ENCODE results near the gene ACLY.

Gene ACLY

DNA sequence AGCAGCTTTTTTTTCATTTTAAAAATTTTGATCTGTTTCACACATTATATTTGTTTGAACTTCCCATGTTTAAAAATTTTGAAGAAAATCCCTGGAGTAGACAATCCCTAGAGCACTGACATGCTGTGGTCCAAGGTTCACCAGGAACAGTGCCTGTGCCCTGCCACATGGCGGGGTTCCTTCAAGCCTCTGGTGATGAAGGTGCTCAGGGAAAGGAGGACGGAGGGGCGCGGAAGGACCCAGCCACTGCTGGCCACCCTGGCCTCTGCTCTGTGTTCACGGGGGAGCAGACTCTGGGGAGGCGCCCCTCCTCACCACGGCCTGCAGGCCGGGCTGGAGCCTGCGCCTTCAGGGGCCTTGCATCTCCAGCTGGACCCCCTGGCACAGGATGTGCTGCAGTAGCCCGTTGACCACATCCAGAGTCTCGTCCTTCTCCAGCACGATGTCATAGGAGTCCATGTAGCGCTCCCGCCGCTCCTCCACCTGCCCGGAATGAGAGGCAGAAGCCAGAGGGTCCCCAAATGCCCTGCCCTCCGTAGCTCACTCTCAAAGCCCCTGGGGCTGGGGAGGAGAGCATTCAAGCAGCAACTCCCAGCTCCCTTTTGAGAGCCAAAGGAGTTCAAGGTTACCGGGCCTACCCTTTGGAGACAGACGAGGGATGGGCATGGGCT lies 93.4 kb downstream of the ACLY start:
- WGBS, 2 experiments (ENCODE audit: insufficient coverage in 2 of 2): 94 to 98% methylated on average over 16 of the region's 19 CpGs

DNA sequence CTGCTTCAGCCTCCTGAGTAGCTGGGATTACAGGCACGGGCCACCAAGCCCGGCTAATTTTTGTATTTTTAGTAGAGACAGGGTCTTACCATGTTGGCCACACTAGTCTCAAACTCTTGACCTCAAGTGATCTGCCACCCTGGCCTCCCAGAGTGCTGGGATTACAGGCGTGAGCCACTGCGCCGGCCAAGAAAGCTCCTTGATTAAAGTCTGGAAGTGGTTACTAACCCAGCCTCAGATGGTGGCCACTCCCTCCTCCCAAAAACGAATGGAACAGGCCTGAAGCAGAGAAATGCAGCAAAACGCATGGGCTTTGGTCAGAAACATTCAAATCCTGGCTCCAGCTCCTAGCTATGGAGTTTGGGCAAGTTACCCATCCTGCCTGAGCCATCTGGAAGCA lies 94.7 kb downstream of the ACLY start:
- Histone ChIP-seq H3K27ac (ENCODE audit: low read depth, low read length, severe bottlenecking) (peak overlapping the region; percentile 23), H3K9me3 (ENCODE audit: control insufficient read depth, low read length) (no peaks in the 10 kb centered on the region), H3K4me1 (ENCODE audit: control insufficient read depth, insufficient read depth, low read length, poor library complexity, severe bottlenecking) (no peaks in the 10 kb centered on the region), H3K4me3 (ENCODE audit: extremely low read depth, insufficient read depth, low read length, poor library complexity, severe bottlenecking) (no peak overlapping the region), H3K36me3 (ENCODE audit: control insufficient read depth, insufficient read depth, low read length) (peaks cover 74% of the 10 kb centered on the region)
- 64 to 81% methylated on average over 5 to 6 of the region's 7 CpGs for WGBS, 2 experiments (ENCODE audit: insufficient coverage in 2 of 2)

More for the DNA sequence above, 93.4 kb downstream of the ACLY start:
- Histone ChIP-seq H3K27ac (ENCODE audit: low read depth, low read length, severe bottlenecking) (no peak overlapping the region), H3K36me3 (ENCODE audit: control insufficient read depth, insufficient read depth, low read length) (peaks cover 71% of the 10 kb centered on the region), H3K9me3 (ENCODE audit: control insufficient read depth, low read length) (no peaks in the 10 kb centered on the region), H3K4me1 (ENCODE audit: control insufficient read depth, insufficient read depth, low read length, poor library complexity, severe bottlenecking) (no peaks in the 10 kb centered on the region), H3K4me3 (ENCODE audit: extremely low read depth, insufficient read depth, low read length, poor library complexity, severe bottlenecking) (no peak overlapping the region)

DNA sequence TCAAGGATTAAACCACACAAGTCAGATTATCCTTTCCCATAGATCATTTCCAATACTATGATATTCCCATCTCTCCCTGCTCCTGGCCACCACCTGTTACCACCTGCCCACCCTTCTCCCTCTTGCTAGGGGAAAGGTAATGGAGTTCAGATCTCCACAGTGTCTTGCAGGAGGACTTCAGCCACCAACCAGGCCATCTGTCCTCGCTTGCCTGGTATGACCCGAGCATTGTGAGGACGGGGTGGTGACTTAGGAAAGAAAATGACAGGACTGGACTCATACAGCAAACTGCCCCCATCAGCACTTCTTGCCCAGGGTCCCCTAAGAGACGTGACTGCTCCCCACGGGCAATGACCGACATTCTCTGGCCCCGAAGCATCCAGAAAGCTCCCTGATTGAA lies 95.2 kb downstream of the ACLY start:
- WGBS, 2 experiments (ENCODE audit: insufficient coverage in 2 of 2): 81 to 97% methylated on average over 4 to 7 of the region's 7 CpGs
- Histone ChIP-seq H3K4me1 (ENCODE audit: control insufficient read depth, insufficient read depth, low read length, poor library complexity, severe bottlenecking) (no peaks in the 10 kb centered on the region), H3K9me3 (ENCODE audit: control insufficient read depth, low read length) (no peaks in the 10 kb centered on the region), H3K36me3 (ENCODE audit: control insufficient read depth, insufficient read depth, low read length) (peaks cover 72% of the 10 kb centered on the region), H3K4me3 (ENCODE audit: extremely low read depth, insufficient read depth, low read length, poor library complexity, severe bottlenecking) (no peak overlapping the region), H3K27ac (ENCODE audit: low read depth, low read length, severe bottlenecking) (no peak overlapping the region)

DNA sequence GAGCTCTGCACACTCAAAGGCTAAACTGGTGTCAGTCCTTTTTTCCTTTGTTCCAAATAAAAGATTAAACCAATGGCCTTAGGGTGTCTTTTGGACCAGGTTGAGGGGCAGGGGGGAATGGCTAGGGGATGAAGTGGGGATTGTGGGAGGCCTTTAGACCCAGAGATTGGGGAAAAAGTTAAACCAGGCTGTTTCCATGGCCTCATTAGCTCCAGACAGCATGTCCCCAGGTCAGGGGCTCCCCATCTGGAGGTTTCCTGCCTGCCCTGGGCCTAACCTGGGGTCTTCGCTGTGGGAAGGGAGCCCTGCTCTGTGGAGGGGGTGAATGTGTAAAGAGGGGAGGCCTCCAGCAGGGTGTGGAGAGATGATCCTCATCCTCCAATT lies 95.6 kb downstream of the ACLY start:
- H3K9me3 ChIP-seq (ENCODE audit: control insufficient read depth, low read length): no peaks in the 10 kb centered on the region
- H3K36me3 ChIP-seq (ENCODE audit: control insufficient read depth, insufficient read depth, low read length): peaks cover 71% of the 10 kb centered on the region
- no CpG with 5 or more reads among the region's 1 CpG for WGBS, 2 experiments (ENCODE audit: insufficient coverage in 2 of 2)
- H3K4me3 ChIP-seq (ENCODE audit: extremely low read depth, insufficient read depth, low read length, poor library complexity, severe bottlenecking): no peak overlapping the region
- H3K4me1 ChIP-seq (ENCODE audit: control insufficient read depth, insufficient read depth, low read length, poor library complexity, severe bottlenecking): no peaks in the 10 kb centered on the region
- H3K27ac ChIP-seq (ENCODE audit: low read depth, low read length, severe bottlenecking): no peak overlapping the region

DNA sequence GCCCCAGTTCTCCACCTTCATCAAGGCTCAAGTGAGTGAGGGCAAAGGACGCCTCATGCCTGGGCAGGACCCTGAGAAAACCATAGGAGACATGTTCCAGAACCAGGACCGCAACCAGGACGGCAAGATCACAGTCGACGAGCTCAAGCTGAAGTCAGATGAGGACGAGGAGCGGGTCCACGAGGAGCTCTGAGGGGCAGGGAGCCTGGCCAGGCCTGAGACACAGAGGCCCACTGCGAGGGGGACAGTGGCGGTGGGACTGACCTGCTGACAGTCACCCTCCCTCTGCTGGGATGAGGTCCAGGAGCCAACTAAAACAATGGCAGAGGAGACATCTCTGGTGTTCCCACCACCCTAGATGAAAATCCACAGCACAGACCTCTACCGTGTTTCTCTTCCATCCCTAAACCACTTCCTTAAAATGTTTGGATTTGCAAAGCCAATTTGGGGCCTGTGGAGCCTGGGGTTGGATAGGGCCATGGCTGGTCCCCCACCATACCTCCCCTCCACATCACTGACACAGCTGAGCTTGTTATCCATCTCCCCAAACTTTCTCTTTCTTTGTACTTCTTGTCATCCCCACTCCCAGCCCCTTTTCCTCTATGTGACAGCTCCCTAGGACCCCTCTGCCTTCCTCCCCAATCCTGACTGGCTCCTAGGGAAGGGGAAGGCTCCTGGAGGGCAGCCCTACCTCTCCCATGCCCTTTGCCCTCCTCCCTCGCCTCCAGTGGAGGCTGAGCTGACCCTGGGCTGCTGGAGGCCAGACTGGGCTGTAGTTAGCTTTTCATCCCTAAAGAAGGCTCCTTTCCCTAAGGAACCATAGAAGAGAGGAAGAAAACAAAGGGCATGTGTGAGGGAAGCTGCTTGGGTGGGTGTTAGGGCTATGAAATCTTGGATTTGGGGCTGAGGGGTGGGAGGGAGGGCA lies 96.3 kb downstream of the ACLY start:
- Histone ChIP-seq H3K27ac (ENCODE audit: low read depth, low read length, severe bottlenecking) (peak overlapping the region; percentile 29), H3K36me3 (ENCODE audit: control insufficient read depth, insufficient read depth, low read length) (peaks cover 71% of the 10 kb centered on the region), H3K9me3 (ENCODE audit: control insufficient read depth, low read length) (no peaks in the 10 kb centered on the region), H3K4me3 (ENCODE audit: extremely low read depth, insufficient read depth, low read length, poor library complexity, severe bottlenecking) (no peak overlapping the region), H3K4me1 (ENCODE audit: control insufficient read depth, insufficient read depth, low read length, poor library complexity, severe bottlenecking) (no peaks in the 10 kb centered on the region)
- 94 to 98% methylated on average over 10 to 12 of the region's 12 CpGs for WGBS, 2 experiments (ENCODE audit: insufficient coverage in 2 of 2)

DNA sequence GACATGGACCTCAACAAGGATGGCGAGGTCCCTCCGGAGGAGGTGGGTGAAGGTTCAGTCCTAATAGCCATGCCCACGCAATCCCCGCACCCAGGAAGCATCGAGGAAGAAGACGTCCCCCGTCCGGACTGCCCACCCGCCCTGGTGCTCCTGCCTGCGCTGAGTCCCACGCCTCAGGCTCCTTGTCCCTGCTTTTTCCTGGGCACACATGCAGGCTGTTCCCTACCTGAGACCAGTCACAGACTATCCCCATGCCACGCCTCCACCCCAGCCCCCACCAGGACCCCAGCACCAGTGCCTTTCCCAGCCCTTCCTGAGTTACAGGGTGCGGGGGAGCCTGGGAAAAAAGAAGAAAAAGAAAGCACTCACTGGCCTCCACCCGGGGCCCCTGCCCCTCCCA lies 97.0 kb downstream of the ACLY start:
- Histone ChIP-seq H3K4me1 (ENCODE audit: control insufficient read depth, insufficient read depth, low read length, poor library complexity, severe bottlenecking) (no peaks in the 10 kb centered on the region), H3K27ac (ENCODE audit: low read depth, low read length, severe bottlenecking) (peak overlapping the region; percentile 8), H3K9me3 (ENCODE audit: control insufficient read depth, low read length) (no peaks in the 10 kb centered on the region), H3K36me3 (ENCODE audit: control insufficient read depth, insufficient read depth, low read length) (peaks cover 75% of the 10 kb centered on the region), H3K4me3 (ENCODE audit: extremely low read depth, insufficient read depth, low read length, poor library complexity, severe bottlenecking) (no peak overlapping the region)
- WGBS, 2 experiments (ENCODE audit: insufficient coverage in 2 of 2): 87 to 97% methylated on average over 6 to 11 of the region's 14 CpGs

DNA sequence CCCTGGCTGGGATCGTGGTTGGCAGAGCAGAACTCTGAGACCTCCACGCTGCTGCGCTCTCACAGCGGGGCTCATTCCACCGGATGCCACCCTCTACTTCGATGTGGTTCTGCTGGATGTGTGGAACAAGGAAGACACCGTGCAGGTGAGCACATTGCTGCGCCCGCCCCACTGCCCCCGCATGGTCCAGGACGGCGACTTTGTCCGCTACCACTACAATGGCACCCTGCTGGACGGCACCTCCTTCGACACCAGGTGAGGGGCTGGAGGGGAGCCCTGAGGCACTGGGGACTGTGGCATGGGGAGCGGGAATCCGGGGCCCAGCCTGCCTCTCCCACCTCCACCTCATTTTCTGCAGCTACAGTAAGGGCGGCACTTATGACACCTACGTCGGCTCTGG lies 100.7 kb downstream of the ACLY start:
- WGBS, 2 experiments (ENCODE audit: insufficient coverage in 2 of 2): 96 to 99% methylated on average over 15 to 17 of the region's 20 CpGs
- Histone ChIP-seq H3K4me3 (ENCODE audit: extremely low read depth, insufficient read depth, low read length, poor library complexity, severe bottlenecking) (no peak overlapping the region), H3K36me3 (ENCODE audit: control insufficient read depth, insufficient read depth, low read length) (peaks cover 65% of the 10 kb centered on the region), H3K4me1 (ENCODE audit: control insufficient read depth, insufficient read depth, low read length, poor library complexity, severe bottlenecking) (peaks cover 9% of the 10 kb centered on the region), H3K27ac (ENCODE audit: low read depth, low read length, severe bottlenecking) (no peak overlapping the region), H3K9me3 (ENCODE audit: control insufficient read depth, low read length) (no peaks in the 10 kb centered on the region)
